Mesenchymal stem cell (in vitro differentiated cells and primary cell): ENCODE data around the gene HOXA3.

Source experiments
- DNase-seq: peaks from one replicate; pipeline ENCODE4 v3.0.0-alpha.2; 2013
- H2AFZ ChIP-seq: one replicate; pipeline ENCODE4 v1.6.1; 2013; ENCODE audit warnings: low read depth, mild to moderate bottlenecking, control low read depth, inconsistent platforms, low read length, moderate library complexity
- H2AK5ac ChIP-seq: 2 replicates; pipeline ENCODE4 v1.6.1; 2013; ENCODE audit warnings: low read length, moderate library complexity, mild to moderate bottlenecking, inconsistent platforms; ENCODE audit not compliant: severe bottlenecking
- H2BK120ac ChIP-seq: one replicate; pipeline ENCODE4 v1.6.1; 2013; ENCODE audit warnings: low read depth, mild to moderate bottlenecking, inconsistent platforms, low read length, moderate library complexity
- H2BK12ac ChIP-seq, 2 experiments: one replicate each; pipeline ENCODE4 v1.6.1; 2013; ENCODE audit warnings: inconsistent platforms in 2 of 2, low read length in 2 of 2, mild to moderate bottlenecking in 2 of 2, moderate library complexity in 2 of 2, control low read depth in 1 of 2
- H2BK15ac ChIP-seq: one replicate; pipeline ENCODE4 v1.6.1; 2013; ENCODE audit warnings: mild to moderate bottlenecking, low read depth, inconsistent platforms; ENCODE audit not compliant: poor library complexity, severe bottlenecking
- H2BK5ac ChIP-seq: 2 replicates; pipeline ENCODE4 v1.6.1; 2013; ENCODE audit warnings: low read depth, mild to moderate bottlenecking, low read length, control low read depth, inconsistent platforms; ENCODE audit not compliant: poor library complexity, severe bottlenecking
- H3K14ac ChIP-seq, 2 experiments: one replicate each; pipeline ENCODE4 v1.6.1; 2013; ENCODE audit warnings: inconsistent platforms in 2 of 2, low read length in 2 of 2, control low read depth in 1 of 2, mild to moderate bottlenecking in 1 of 2, moderate library complexity in 1 of 2
- H3K18ac ChIP-seq, 2 experiments: one replicate each; pipeline ENCODE4 v1.6.1; 2013; ENCODE audit warnings: inconsistent platforms in 2 of 2, low read length in 2 of 2, control low read depth in 1 of 2, low read depth in 1 of 2, mild to moderate bottlenecking in 1 of 2
- H3K23ac ChIP-seq, 2 experiments: one replicate each; pipeline ENCODE4 v1.6.1; 2013; ENCODE audit warnings: inconsistent platforms in 2 of 2, low read length in 2 of 2, mild to moderate bottlenecking in 2 of 2, moderate library complexity in 2 of 2, control low read depth in 1 of 2
- H3K27ac ChIP-seq: 2 replicates; pipeline ENCODE4 v1.5.1; 2013; ENCODE audit warnings: mild to moderate bottlenecking, moderate library complexity, low read length, control low read depth, inconsistent platforms; ENCODE audit not compliant: poor library complexity, severe bottlenecking
- H3K27me3 ChIP-seq, 2 experiments: 2 replicates each; pipeline versions ENCODE4 v1.6.1 to v1.7.0; 2013; ENCODE audit warnings: low read length in 2 of 2, mild to moderate bottlenecking in 2 of 2, moderate library complexity in 2 of 2, control low read depth in 1 of 2, inconsistent platforms in 1 of 2; ENCODE audit not compliant: control insufficient read depth in 1 of 2, insufficient read depth in 1 of 2
- H3K36me3 ChIP-seq, 2 experiments: 2 replicates each; pipeline versions ENCODE4 v1.6.1 to v1.7.0; 2013; ENCODE audit warnings: low read length in 2 of 2, control low read depth in 1 of 2, inconsistent platforms in 1 of 2, low read depth in 1 of 2, mild to moderate bottlenecking in 1 of 2; ENCODE audit not compliant: insufficient read depth in 2 of 2, control insufficient read depth in 1 of 2
- H3K4ac ChIP-seq, 2 experiments: one replicate each; pipeline ENCODE4 v1.6.1; 2013; ENCODE audit warnings: inconsistent platforms in 2 of 2, low read length in 2 of 2, mild to moderate bottlenecking in 2 of 2, moderate library complexity in 2 of 2, control low read depth in 1 of 2, low read depth in 1 of 2
- H3K4me1 ChIP-seq: 2 replicates; pipeline ENCODE4 v1.6.1; 2013; ENCODE audit warnings: low read depth, low read length, control low read depth; ENCODE audit not compliant: control insufficient read depth, insufficient read depth
- H3K4me2 ChIP-seq: 2 replicates; pipeline ENCODE4 v1.6.1; 2013; ENCODE audit warnings: low read length, mild to moderate bottlenecking, inconsistent platforms; ENCODE audit not compliant: poor library complexity, severe bottlenecking
- H3K4me3 ChIP-seq, 2 experiments: 2 replicates each; pipeline versions ENCODE4 v1.5.1 to v1.7.0; 2013; ENCODE audit warnings: low read length in 2 of 2, mild to moderate bottlenecking in 2 of 2, control low read depth in 1 of 2, low read depth in 1 of 2; ENCODE audit not compliant: insufficient read depth in 1 of 2
- H3K79me1 ChIP-seq: replicated peaks from 2 replicates; pipeline ENCODE4 v1.6.1; 2013; ENCODE audit warnings: mild to moderate bottlenecking, control low read depth, low read length, inconsistent platforms; ENCODE audit not compliant: poor library complexity, severe bottlenecking
- H3K9ac ChIP-seq: 2 replicates; pipeline ENCODE4 v1.7.0; 2013; ENCODE audit warnings: mild to moderate bottlenecking, low read length, moderate library complexity
- H3K9me3 ChIP-seq: 2 replicates; pipeline ENCODE4 v1.7.0; 2013; ENCODE audit warnings: mild to moderate bottlenecking, low read length; ENCODE audit not compliant: control insufficient read depth
- H4K8ac ChIP-seq: one replicate; pipeline ENCODE4 v1.6.1; 2013; ENCODE audit warnings: inconsistent platforms, mild to moderate bottlenecking, low read length, moderate library complexity
- H4K91ac ChIP-seq: one replicate; pipeline ENCODE4 v1.6.1; 2013; ENCODE audit warnings: mild to moderate bottlenecking, low read length, inconsistent platforms
- WGBS: methylation state at CpG from one replicate; pipeline ENCODE4 v1.1.7; 2013; ENCODE audit warnings: mixed read lengths; 5-methylcytosine and 5-hydroxymethylcytosine counted together

HOXA3 gene

GRCh38 chr7:27079234-27079975 is 73.0 kb downstream of the HOXA3 start:
- no peak overlapping the region for H3K4ac ChIP-seq

GRCh38 chr7:27078616-27079233 is 73.7 kb downstream of the HOXA3 start:
- no peak overlapping the region for H2BK120ac ChIP-seq
- H2BK5ac ChIP-seq: no peak overlapping the region
- peaks cover 2% of the 10 kb centered on the region for H3K4me1 ChIP-seq
- H3K36me3 ChIP-seq: no peaks in the 10 kb centered on the region
- H2AK5ac ChIP-seq: no peak overlapping the region
- no peak overlapping the region for H3K9ac ChIP-seq
- H3K4me3 ChIP-seq: no peak overlapping the region
- no peak for DNase-seq
- no peak overlapping the region for H3K14ac ChIP-seq
- 97% methylated on average over 3 of the region's 5 CpGs for WGBS
- no peak overlapping the region for H3K27ac ChIP-seq
- no peak overlapping the region for H4K91ac ChIP-seq
- H3K23ac ChIP-seq: no peak overlapping the region
- no peak overlapping the region for H4K8ac ChIP-seq
- no peak overlapping the region for H2BK15ac ChIP-seq
- H3K27me3 ChIP-seq: no peaks in the 10 kb centered on the region
- H3K4me2 ChIP-seq: no peak overlapping the region
- no peaks in the 10 kb centered on the region for H3K79me1 ChIP-seq
- no peak overlapping the region for H3K4ac ChIP-seq
- no peak overlapping the region for H3K18ac ChIP-seq
- H3K9me3 ChIP-seq: no peaks in the 10 kb centered on the region
- H2BK12ac ChIP-seq: no peak overlapping the region
- no peak overlapping the region for H2AFZ ChIP-seq

More at GRCh38 chr7:27079234-27079975, 73.0 kb downstream of the HOXA3 start:
- Histone ChIP-seq H2BK15ac (no peak overlapping the region), H2BK5ac (no peak overlapping the region), H3K4me1 (peaks cover 2% of the 10 kb centered on the region), H3K18ac (no peak overlapping the region), H2BK12ac (no peak overlapping the region), H2BK120ac (no peak overlapping the region), H2AK5ac (no peak overlapping the region), H3K79me1 (no peaks in the 10 kb centered on the region), H3K14ac (no peak overlapping the region), H3K9ac (no peak overlapping the region), H3K4me2 (no peak overlapping the region), H3K36me3 (no peaks in the 10 kb centered on the region), H3K23ac (no peak overlapping the region), H3K27ac (no peak overlapping the region), H4K8ac (no peak overlapping the region), H3K9me3 (no peaks in the 10 kb centered on the region), H3K4me3 (no peak overlapping the region), H2AFZ (no peak overlapping the region), H4K91ac (no peak overlapping the region), H3K27me3 (no peaks in the 10 kb centered on the region)
- WGBS: 80% methylated on average over 1 of the region's 1 CpG
- DNase-seq: no peak

- H3K18ac ChIP-seq: no peak overlapping the region
- H3K36me3 ChIP-seq: no peaks in the 10 kb centered on the region
- H2AK5ac ChIP-seq: no peak overlapping the region
- no peak overlapping the region for H3K14ac ChIP-seq
- H3K4me1 ChIP-seq: no peaks in the 10 kb centered on the region
- H3K4ac ChIP-seq: no peak overlapping the region
- H3K23ac ChIP-seq: no peak overlapping the region
- no peaks in the 10 kb centered on the region for H3K27me3 ChIP-seq
- no peaks in the 10 kb centered on the region for H3K79me1 ChIP-seq
- H2BK120ac ChIP-seq: no peak overlapping the region
- H3K27ac ChIP-seq: no peak overlapping the region
- H4K91ac ChIP-seq: no peak overlapping the region
- no peak overlapping the region for H2BK12ac ChIP-seq
- H3K9me3 ChIP-seq: no peaks in the 10 kb centered on the region
- no peak overlapping the region for H3K4me2 ChIP-seq
- H2BK5ac ChIP-seq: no peak overlapping the region
- no peak for DNase-seq
- no peak overlapping the region for H4K8ac ChIP-seq
- no peak overlapping the region for H2AFZ ChIP-seq
- H2BK15ac ChIP-seq: no peak overlapping the region
- H3K4me3 ChIP-seq: no peak overlapping the region
- no peak overlapping the region for H3K9ac ChIP-seq
Observed at GRCh38 chr7:27073076-27073475, 79.3 kb downstream of the HOXA3 start.

- H2BK5ac ChIP-seq: no peak overlapping the region
- no peaks in the 10 kb centered on the region for H3K4me1 ChIP-seq
- H2BK12ac ChIP-seq: no peak overlapping the region
- H3K9me3 ChIP-seq: no peaks in the 10 kb centered on the region
- H3K4me3 ChIP-seq: no peak overlapping the region
- no peak overlapping the region for H3K14ac ChIP-seq
- H4K8ac ChIP-seq: no peak overlapping the region
- H2AK5ac ChIP-seq: no peak overlapping the region
- H3K4ac ChIP-seq: no peak overlapping the region
- no peak overlapping the region for H3K23ac ChIP-seq
- no peak for DNase-seq
- H2BK15ac ChIP-seq: no peak overlapping the region
- H4K91ac ChIP-seq: no peak overlapping the region
- H3K79me1 ChIP-seq: no peaks in the 10 kb centered on the region
- H3K27me3 ChIP-seq: no peaks in the 10 kb centered on the region
- H3K18ac ChIP-seq: no peak overlapping the region
- H3K4me2 ChIP-seq: no peak overlapping the region
- no peak overlapping the region for H2AFZ ChIP-seq
- H3K36me3 ChIP-seq: no peaks in the 10 kb centered on the region
- no peak overlapping the region for H2BK120ac ChIP-seq
- H3K9ac ChIP-seq: no peak overlapping the region
- WGBS: 78% methylated on average over 4 of the region's 6 CpGs
- no peak overlapping the region for H3K27ac ChIP-seq
Observed at GRCh38 chr7:27071622-27072390, 80.6 kb downstream of the HOXA3 start.
